H9 (cell line): ENCODE results near the gene LRP10. TPM values are rescaled to one million over a fixed set of nuclear protein-coding genes. Genes with fewer than 3 reads are reported as not detected.

ENCODE experiments used
- DNase-seq: peaks from one replicate; pipeline ENCODE4 v3.0.0-alpha.2; 2017
- H2AFZ ChIP-seq: one replicate; pipeline ENCODE4 v1.6.1; 2013; ENCODE audit warnings: mild to moderate bottlenecking, low read length, control low read depth, moderate library complexity
- H2AK5ac ChIP-seq: 2 replicates; pipeline ENCODE4 v1.6.1; 2013; ENCODE audit warnings: low read length, control low read depth, mixed read lengths; ENCODE audit not compliant: insufficient read length
- H2BK120ac ChIP-seq: one replicate; pipeline ENCODE4 v1.6.1; 2013; ENCODE audit warnings: low read depth, mild to moderate bottlenecking, low read length, control low read depth, inconsistent platforms; ENCODE audit not compliant: poor library complexity, severe bottlenecking
- H2BK12ac ChIP-seq: 2 replicates; pipeline ENCODE4 v1.6.1; 2013; ENCODE audit warnings: low read length, control low read depth, mixed read lengths, low read depth; ENCODE audit not compliant: insufficient read length
- H2BK15ac ChIP-seq: 2 replicates; pipeline ENCODE4 v1.6.1; 2013; ENCODE audit warnings: low read depth, low read length, control low read depth
- H2BK20ac ChIP-seq: one replicate; pipeline ENCODE4 v1.6.1; 2013; ENCODE audit warnings: low read depth, mild to moderate bottlenecking, low read length, control low read depth, inconsistent platforms; ENCODE audit not compliant: poor library complexity, severe bottlenecking
- H2BK5ac ChIP-seq: 2 replicates; pipeline ENCODE4 v1.6.1; 2013; ENCODE audit warnings: low read length, control low read depth, mixed read lengths; ENCODE audit not compliant: insufficient read length
- H3K14ac ChIP-seq: 2 replicates; pipeline ENCODE4 v1.6.1; 2013; ENCODE audit warnings: low read length, control low read depth; ENCODE audit not compliant: insufficient read depth
- H3K18ac ChIP-seq: 2 replicates; pipeline ENCODE4 v1.6.1; 2013; ENCODE audit warnings: low read depth, mild to moderate bottlenecking, mixed read lengths, low read length, control low read depth; ENCODE audit not compliant: insufficient read length
- H3K23ac ChIP-seq: 2 replicates; pipeline ENCODE4 v1.6.1; 2013; ENCODE audit warnings: low read length, control low read depth, mixed read lengths, low read depth; ENCODE audit not compliant: insufficient read length
- H3K23me2 ChIP-seq: 2 replicates; pipeline ENCODE4 v1.6.1; 2013; ENCODE audit warnings: low read depth, mild to moderate bottlenecking, mixed read lengths, low read length, control low read depth; ENCODE audit not compliant: insufficient read length, poor library complexity, severe bottlenecking
- H3K27ac ChIP-seq: 2 replicates; pipeline ENCODE4 v1.5.1; 2013; ENCODE audit warnings: low read length, control low read depth, mixed read lengths, low read depth; ENCODE audit not compliant: insufficient read length
- H3K27me3 ChIP-seq: 2 replicates; pipeline ENCODE4 v1.6.1; 2013; ENCODE audit warnings: low read length, control low read depth, inconsistent platforms; ENCODE audit not compliant: insufficient read depth
- H3K4ac ChIP-seq: 2 replicates; pipeline ENCODE4 v1.6.1; 2013; ENCODE audit warnings: low read depth, mild to moderate bottlenecking, control low read depth, inconsistent platforms, low read length, moderate library complexity
- H3K4me1 ChIP-seq: 2 replicates; pipeline ENCODE4 v1.6.1; 2013; ENCODE audit warnings: low read length, control low read depth, inconsistent platforms; ENCODE audit not compliant: insufficient read depth
- H3K4me2 ChIP-seq: 2 replicates; pipeline ENCODE4 v1.6.1; 2013; ENCODE audit warnings: low read length, control low read depth, mixed read lengths; ENCODE audit not compliant: insufficient read length, insufficient read depth
- H3K56ac ChIP-seq: 2 replicates; pipeline ENCODE4 v1.6.1; 2013; ENCODE audit warnings: low read depth, mild to moderate bottlenecking, mixed read lengths, low read length, control low read depth; ENCODE audit not compliant: insufficient read length
- H3K79me1 ChIP-seq: 2 replicates; pipeline ENCODE4 v1.6.1; 2013; ENCODE audit warnings: low read depth, mild to moderate bottlenecking, moderate library complexity, low read length, control low read depth, inconsistent platforms; ENCODE audit not compliant: insufficient read depth, poor library complexity, severe bottlenecking
- H3K79me2 ChIP-seq: 2 replicates; pipeline ENCODE4 v1.6.1; 2013; ENCODE audit warnings: low read length, control low read depth, inconsistent platforms; ENCODE audit not compliant: insufficient read depth
- H3K9ac ChIP-seq: 2 replicates; pipeline ENCODE4 v1.6.1; 2013; ENCODE audit warnings: low read length, control low read depth, mixed read lengths; ENCODE audit not compliant: insufficient read length; ENCODE audit errors: extremely low read depth
- H3K9me3 ChIP-seq: one replicate; pipeline ENCODE4 v1.6.1; 2013; ENCODE audit warnings: low read depth, low read length, inconsistent platforms; ENCODE audit not compliant: control insufficient read depth
- H3T11ph ChIP-seq: one replicate; pipeline ENCODE4 v1.6.1; 2013; ENCODE audit warnings: mild to moderate bottlenecking, low read length, control low read depth, inconsistent platforms
- H4K20me1 ChIP-seq: one replicate; pipeline ENCODE4 v1.6.1; 2013; ENCODE audit not compliant: control insufficient read depth, insufficient read length, insufficient read depth
- H4K5ac ChIP-seq: 2 replicates; pipeline ENCODE4 v1.6.1; 2013; ENCODE audit warnings: low read depth, mild to moderate bottlenecking, mixed read lengths, low read length, control low read depth; ENCODE audit not compliant: insufficient read length
- H4K8ac ChIP-seq: replicated peaks from 2 replicates; pipeline ENCODE4 v1.6.1; 2013; ENCODE audit warnings: low read length, control low read depth, mixed read lengths, low read depth; ENCODE audit not compliant: insufficient read length
- H4K91ac ChIP-seq: 2 replicates; pipeline ENCODE4 v1.6.1; 2013; ENCODE audit warnings: low read depth, mild to moderate bottlenecking, moderate library complexity, mixed read lengths, low read length, control low read depth; ENCODE audit not compliant: insufficient read length
- H3K27ac Mint-ChIP-seq, 3 experiments: 2 replicates in 2 of 3; 3 replicates in 1 of 3; pipeline ENCODE4 v1.8.0; 2020 to 2021; ENCODE audit warnings: mixed read lengths in 3 of 3, mild to moderate bottlenecking in 1 of 3, moderate library complexity in 1 of 3
- H3K27me3 Mint-ChIP-seq: 2 replicates; pipeline ENCODE4 v1.8.0; 2021; ENCODE audit warnings: low read depth, mild to moderate bottlenecking, moderate library complexity, mixed read lengths
- H3K36me3 Mint-ChIP-seq, 3 experiments: 2 replicates in 2 of 3; 3 replicates in 1 of 3; pipeline ENCODE4 v1.8.0; 2020 to 2021; ENCODE audit warnings: low read depth in 3 of 3, mixed read lengths in 3 of 3; ENCODE audit not compliant: insufficient read depth in 1 of 3
- H3K4me1 Mint-ChIP-seq, 2 experiments: 2 replicates each; pipeline ENCODE4 v1.8.0; 2020; ENCODE audit warnings: mixed read lengths in 2 of 2
- H3K4me3 Mint-ChIP-seq, 2 experiments: 2 replicates in 1 of 2; 3 replicates in 1 of 2; pipeline ENCODE4 v1.8.0; 2020 to 2021; ENCODE audit warnings: mild to moderate bottlenecking in 2 of 2, mixed read lengths in 2 of 2, moderate library complexity in 1 of 2
- H3K9me3 Mint-ChIP-seq, 2 experiments: 2 replicates in 1 of 2; 3 replicates in 1 of 2; pipeline ENCODE4 v1.8.0; 2020; ENCODE audit warnings: mild to moderate bottlenecking in 2 of 2, mixed read lengths in 2 of 2, moderate library complexity in 1 of 2
- CTCF ChIP-seq: fragments of 200-600 bp; sonication (generic); conservative IDR thresholded peaks from 3 replicates; pipeline ENCODE4 v1.8.0; 2021; ENCODE audit warnings: antibody characterized with exemption, mild to moderate bottlenecking
- WGBS: extraction: QIAGEN DNeasy Blood & Tissue Kit; methylation state at CpG from one replicate; pipeline ENCODE4 v1.1.7; 2013; ENCODE audit warnings: missing lambda C conversion rate, low lambda C conversion rate, mixed read lengths; ENCODE audit not compliant: insufficient read length; ENCODE audit errors: extremely low coverage; 5-methylcytosine and 5-hydroxymethylcytosine counted together
- total RNA-seq: library from RNA; stranded (reverse); gene quantifications from 2 replicates; pipeline ENCODE4 v1.2.1, GENCODE V29; 2021

The LRP10 gene
- total RNA-seq, 1 experiment from 2014 or later, result 13.3 TPM

- Mint-ChIP-seq H3K4me1 (peaks cover 21 to 25% of the 10 kb centered on the region in 2 experiments), H3K36me3 (peaks cover 17 to 61% (median 50%) of the 10 kb centered on the region in 3 experiments), H3K27me3 (no peaks in the 10 kb centered on the region), H3K27ac (no peak overlapping the region; a peak in 1 of 7 replicates), H3K9me3 (no peaks in the 10 kb centered on the region), H3K4me3 (no peak overlapping the region)
- H3K9ac ChIP-seq, result no peak overlapping the region
- no peak for DNase-seq
- H4K8ac ChIP-seq, result no peak overlapping the region
- no peak overlapping the region for H2AK5ac ChIP-seq
- no peak overlapping the region for H3K56ac ChIP-seq
- no peak overlapping the region for H3K14ac ChIP-seq
- H3K4me1 ChIP-seq, result peaks cover 9% of the 10 kb centered on the region; the same call in 1 of the 2 replicates
- H2AFZ ChIP-seq, result no peak overlapping the region
- no peak overlapping the region for H3K4me2 ChIP-seq
- H3K79me1 ChIP-seq, result no peaks in the 10 kb centered on the region
- H3K23ac ChIP-seq, result no peak overlapping the region
- no peak overlapping the region for H2BK20ac ChIP-seq
- H3K23me2 ChIP-seq, result peaks cover 3% of the 10 kb centered on the region
- H2BK12ac ChIP-seq, result no peak overlapping the region
- H4K20me1 ChIP-seq, result no peaks in the 10 kb centered on the region
- no peak overlapping the region for H2BK120ac ChIP-seq
- H3T11ph ChIP-seq, result no peak overlapping the region
- H2BK15ac ChIP-seq, result no peak overlapping the region
- H3K79me2 ChIP-seq, result no peaks in the 10 kb centered on the region; the same call in 1 of the 2 replicates
- H3K4ac ChIP-seq, result no peak overlapping the region
- no peak overlapping the region for H2BK5ac ChIP-seq
- TF ChIP-seq CTCF, result no peak
- no peak overlapping the region for H3K27ac ChIP-seq
- no peak overlapping the region for H4K5ac ChIP-seq
- no CpG with 5 or more reads among the region's 8 CpGs for WGBS
- H3K27me3 ChIP-seq, result no peaks in the 10 kb centered on the region
- no peaks in the 10 kb centered on the region for H3K9me3 ChIP-seq
- no peak overlapping the region for H3K18ac ChIP-seq
- H4K91ac ChIP-seq, result no peak overlapping the region
Measured at GRCh38 chr14:22841769-22842168, 29.8 kb upstream of the LRP10 start.
